Uterus (tissue), 2 donors: ENCODE data around the gene ACAP3.

Experiments used
- CTCF ChIP-seq, 4 experiments: fragments of 200-600 bp in 2 of 4; fragments of 450-650 bp in 2 of 4; sonication (generic) in 2 of 4; IDR thresholded peaks; one replicate each; pipeline ENCODE4 v1.5.1; 2016 to 2019; ENCODE audit warnings: antibody characterized with exemption in 4 of 4, mild to moderate bottlenecking in 2 of 4, moderate library complexity in 1 of 4
- POLR2A ChIP-seq, 2 donors: fragments of 450-650 bp; IDR thresholded peaks; one replicate each; pipeline ENCODE4 v1.6.1; 2016; ENCODE audit warnings: antibody characterized with exemption in 2 of 2, mild to moderate bottlenecking in 1 of 2, moderate library complexity in 1 of 2

DNA sequence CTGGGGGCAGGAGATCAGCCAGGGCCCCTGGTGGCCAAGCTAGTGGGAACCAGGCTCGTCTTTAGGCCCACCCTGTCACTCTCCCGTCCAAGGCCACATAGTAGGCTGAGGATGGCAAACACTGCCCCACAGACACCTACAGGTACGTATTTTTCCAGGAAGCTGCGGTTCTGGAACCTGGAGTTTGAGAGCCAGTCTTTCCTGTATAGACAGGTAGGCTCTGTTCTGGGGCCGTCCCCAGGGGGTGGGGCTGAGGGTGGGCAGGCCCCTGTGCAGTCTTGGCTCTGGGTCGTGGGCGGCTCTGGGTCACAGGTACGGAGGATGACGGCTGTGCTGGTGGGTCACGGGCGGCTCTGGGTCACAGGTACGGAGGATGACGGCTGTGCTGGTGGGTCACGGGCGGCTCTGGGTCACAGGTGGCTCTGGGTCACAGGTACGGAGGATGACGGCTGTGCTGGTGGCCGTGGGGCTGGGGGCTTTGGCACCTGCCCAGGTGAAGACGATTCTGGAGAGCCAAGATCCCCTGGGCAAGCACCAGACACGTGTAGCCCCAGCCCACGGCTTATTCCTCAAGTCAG, 2.8 kb upstream of the ACAP3 start:
- TF ChIP-seq POLR2A (IDR thresholded peaks at IDR 0.05) (no peak), CTCF (IDR thresholded peaks at IDR 0.05) (no peak)
